ENCODE data around the gene MYO3B. TPM values are rescaled to one million over a fixed set of nuclear protein-coding genes. Genes with fewer than 3 reads are reported as not detected.

MYO3B gene
- total RNA-seq, 1 donor: 0.21 TPM

- Histone ChIP-seq H3K9me3 (ENCODE audit: low read depth, low read length) (no peaks in the 10 kb centered on the region), H3K27me3 (ENCODE audit: insufficient read depth, low read length) (no peaks in the 10 kb centered on the region), H3K4me3 (ENCODE audit: low read length) (no peak overlapping the region), H3K4me1 (ENCODE audit: insufficient read depth, low read length) (no peaks in the 10 kb centered on the region)
Measured at GRCh38 chr2:170477630-170478029, 299.7 kb downstream of the MYO3B start.

GRCh38 chr2:170481201-170481600 is 303.3 kb downstream of the MYO3B start:
- Histone ChIP-seq H3K4me3 (ENCODE audit: low read length) (no peak overlapping the region), H3K27me3 (ENCODE audit: insufficient read depth, low read length) (no peaks in the 10 kb centered on the region), H3K4me1 (ENCODE audit: insufficient read depth, low read length) (no peaks in the 10 kb centered on the region), H3K9me3 (ENCODE audit: low read depth, low read length) (no peaks in the 10 kb centered on the region)

- Histone ChIP-seq H3K9me3 (ENCODE audit: low read depth, low read length) (no peaks in the 10 kb centered on the region), H3K4me3 (ENCODE audit: low read length) (no peak overlapping the region), H3K4me1 (ENCODE audit: insufficient read depth, low read length) (no peaks in the 10 kb centered on the region), H3K27me3 (ENCODE audit: insufficient read depth, low read length) (no peaks in the 10 kb centered on the region)
Measured at GRCh38 chr2:170484552-170484951, 306.6 kb downstream of the MYO3B start.

- Histone ChIP-seq H3K4me1 (ENCODE audit: insufficient read depth, low read length) (no peaks in the 10 kb centered on the region), H3K4me3 (ENCODE audit: low read length) (no peak overlapping the region), H3K9me3 (ENCODE audit: low read depth, low read length) (no peaks in the 10 kb centered on the region), H3K27me3 (ENCODE audit: insufficient read depth, low read length) (no peaks in the 10 kb centered on the region)
Measured at GRCh38 chr2:170485254-170486026, 307.5 kb downstream of the MYO3B start.

- H3K27me3 ChIP-seq (ENCODE audit: insufficient read depth, low read length): no peaks in the 10 kb centered on the region
- no peak overlapping the region for H3K4me3 ChIP-seq (ENCODE audit: low read length)
- H3K9me3 ChIP-seq (ENCODE audit: low read depth, low read length): no peaks in the 10 kb centered on the region
- H3K4me1 ChIP-seq (ENCODE audit: insufficient read depth, low read length): no peaks in the 10 kb centered on the region
Measured at GRCh38 chr2:170486730-170487129, 308.8 kb downstream of the MYO3B start.

GRCh38 chr2:170488807-170489206 is 310.9 kb downstream of the MYO3B start:
- Histone ChIP-seq H3K27me3 (ENCODE audit: insufficient read depth, low read length) (no peaks in the 10 kb centered on the region), H3K4me1 (ENCODE audit: insufficient read depth, low read length) (no peaks in the 10 kb centered on the region), H3K4me3 (ENCODE audit: low read length) (no peak overlapping the region), H3K9me3 (ENCODE audit: low read depth, low read length) (no peaks in the 10 kb centered on the region)

GRCh38 chr2:170492010-170492409 is 314.1 kb downstream of the MYO3B start:
- H3K9me3 ChIP-seq (ENCODE audit: low read depth, low read length): no peaks in the 10 kb centered on the region
- H3K27me3 ChIP-seq (ENCODE audit: insufficient read depth, low read length): peaks cover 6% of the 10 kb centered on the region
- H3K4me3 ChIP-seq (ENCODE audit: low read length): no peak overlapping the region
- H3K4me1 ChIP-seq (ENCODE audit: insufficient read depth, low read length): no peaks in the 10 kb centered on the region

- Histone ChIP-seq H3K9me3 (ENCODE audit: low read depth, low read length) (no peaks in the 10 kb centered on the region), H3K4me1 (ENCODE audit: insufficient read depth, low read length) (no peaks in the 10 kb centered on the region), H3K4me3 (ENCODE audit: low read length) (no peak overlapping the region), H3K27me3 (ENCODE audit: insufficient read depth, low read length) (peaks cover 6% of the 10 kb centered on the region)
Measured at GRCh38 chr2:170493426-170494097, 315.6 kb downstream of the MYO3B start.

GRCh38 chr2:170495896-170496295 is 317.9 kb downstream of the MYO3B start:
- no peaks in the 10 kb centered on the region for H3K9me3 ChIP-seq (ENCODE audit: low read depth, low read length)

GRCh38 chr2:170498619-170499018 is 320.7 kb downstream of the MYO3B start:
- Histone ChIP-seq H3K9me3 (ENCODE audit: low read depth, low read length) (no peaks in the 10 kb centered on the region), H3K4me1 (ENCODE audit: insufficient read depth, low read length) (no peaks in the 10 kb centered on the region), H3K4me3 (ENCODE audit: low read length) (no peak overlapping the region), H3K27me3 (ENCODE audit: insufficient read depth, low read length) (peaks cover 6% of the 10 kb centered on the region)

More at GRCh38 chr2:170495896-170496295, 317.9 kb downstream of the MYO3B start:
- H3K4me3 ChIP-seq (ENCODE audit: low read length): no peak overlapping the region
- peaks cover 6% of the 10 kb centered on the region for H3K27me3 ChIP-seq (ENCODE audit: insufficient read depth, low read length)
- H3K4me1 ChIP-seq (ENCODE audit: insufficient read depth, low read length): no peaks in the 10 kb centered on the region

GRCh38 chr2:170500104-170500503 is 322.2 kb downstream of the MYO3B start:
- Histone ChIP-seq H3K9me3 (ENCODE audit: low read depth, low read length) (no peaks in the 10 kb centered on the region), H3K4me1 (ENCODE audit: insufficient read depth, low read length) (no peaks in the 10 kb centered on the region), H3K4me3 (ENCODE audit: low read length) (no peak overlapping the region), H3K27me3 (ENCODE audit: insufficient read depth, low read length) (peaks cover 6% of the 10 kb centered on the region)

GRCh38 chr2:170500770-170501169 is 322.8 kb downstream of the MYO3B start:
- H3K9me3 ChIP-seq (ENCODE audit: low read depth, low read length): no peaks in the 10 kb centered on the region

GRCh38 chr2:170501421-170502043 is 323.6 kb downstream of the MYO3B start:
- no peak overlapping the region for H3K4me3 ChIP-seq (ENCODE audit: low read length)
- H3K9me3 ChIP-seq (ENCODE audit: low read depth, low read length): no peaks in the 10 kb centered on the region
- H3K27me3 ChIP-seq (ENCODE audit: insufficient read depth, low read length): peaks cover 11% of the 10 kb centered on the region
- H3K4me1 ChIP-seq (ENCODE audit: insufficient read depth, low read length): peaks cover 4% of the 10 kb centered on the region

More at GRCh38 chr2:170500770-170501169, 322.8 kb downstream of the MYO3B start:
- no peak overlapping the region for H3K4me3 ChIP-seq (ENCODE audit: low read length)
- peaks cover 5% of the 10 kb centered on the region for H3K27me3 ChIP-seq (ENCODE audit: insufficient read depth, low read length)
- H3K4me1 ChIP-seq (ENCODE audit: insufficient read depth, low read length): no peaks in the 10 kb centered on the region

- Histone ChIP-seq H3K4me3 (ENCODE audit: low read length) (no peak overlapping the region), H3K4me1 (ENCODE audit: insufficient read depth, low read length) (peaks cover 4% of the 10 kb centered on the region), H3K27me3 (ENCODE audit: insufficient read depth, low read length) (peaks cover 13% of the 10 kb centered on the region), H3K9me3 (ENCODE audit: low read depth, low read length) (no peaks in the 10 kb centered on the region)
Measured at GRCh38 chr2:170502361-170503130, 324.6 kb downstream of the MYO3B start.

- no peaks in the 10 kb centered on the region for H3K9me3 ChIP-seq (ENCODE audit: low read depth, low read length)
- H3K4me3 ChIP-seq (ENCODE audit: low read length): no peak overlapping the region
- H3K27me3 ChIP-seq (ENCODE audit: insufficient read depth, low read length): peaks cover 17% of the 10 kb centered on the region
- H3K4me1 ChIP-seq (ENCODE audit: insufficient read depth, low read length): peaks cover 8% of the 10 kb centered on the region
Measured at GRCh38 chr2:170503563-170503962, 325.6 kb downstream of the MYO3B start.
